ENCODE data around the gene MAN1C1.

DNA sequence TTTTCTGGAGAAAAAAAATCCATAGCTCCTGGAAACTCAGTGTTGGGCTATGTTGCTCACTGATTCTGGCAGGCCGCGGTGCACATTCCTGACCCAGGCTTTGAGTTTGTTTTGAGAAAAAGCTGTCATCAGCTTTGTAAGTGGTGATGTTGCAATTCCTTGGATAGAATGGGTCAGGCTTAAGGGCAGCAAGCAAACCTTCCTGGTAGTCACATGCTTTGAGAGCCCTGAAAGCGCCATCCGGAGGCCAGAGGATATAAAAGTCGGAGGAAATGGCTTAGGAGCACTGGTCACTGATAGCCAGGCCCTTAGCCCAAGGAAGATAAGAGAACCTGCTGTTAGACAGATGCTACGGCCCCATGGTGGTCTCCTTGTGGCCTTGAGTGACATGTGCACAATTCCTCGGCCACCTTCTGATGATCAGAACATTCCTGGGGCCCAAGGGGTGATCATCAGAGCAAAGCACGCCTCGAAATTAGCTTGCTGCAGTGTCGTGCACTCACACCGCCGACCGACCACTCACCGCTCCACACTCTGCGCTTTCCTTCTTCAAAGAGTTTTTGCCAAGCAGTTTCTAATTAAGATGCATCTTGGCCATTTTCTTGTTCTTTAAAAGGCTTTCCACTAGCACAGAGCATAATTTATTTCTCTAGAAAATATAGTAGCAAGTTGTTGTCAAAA is 78.6 kb downstream of the MAN1C1 start:
- TF ChIP-seq, protein P1, sequence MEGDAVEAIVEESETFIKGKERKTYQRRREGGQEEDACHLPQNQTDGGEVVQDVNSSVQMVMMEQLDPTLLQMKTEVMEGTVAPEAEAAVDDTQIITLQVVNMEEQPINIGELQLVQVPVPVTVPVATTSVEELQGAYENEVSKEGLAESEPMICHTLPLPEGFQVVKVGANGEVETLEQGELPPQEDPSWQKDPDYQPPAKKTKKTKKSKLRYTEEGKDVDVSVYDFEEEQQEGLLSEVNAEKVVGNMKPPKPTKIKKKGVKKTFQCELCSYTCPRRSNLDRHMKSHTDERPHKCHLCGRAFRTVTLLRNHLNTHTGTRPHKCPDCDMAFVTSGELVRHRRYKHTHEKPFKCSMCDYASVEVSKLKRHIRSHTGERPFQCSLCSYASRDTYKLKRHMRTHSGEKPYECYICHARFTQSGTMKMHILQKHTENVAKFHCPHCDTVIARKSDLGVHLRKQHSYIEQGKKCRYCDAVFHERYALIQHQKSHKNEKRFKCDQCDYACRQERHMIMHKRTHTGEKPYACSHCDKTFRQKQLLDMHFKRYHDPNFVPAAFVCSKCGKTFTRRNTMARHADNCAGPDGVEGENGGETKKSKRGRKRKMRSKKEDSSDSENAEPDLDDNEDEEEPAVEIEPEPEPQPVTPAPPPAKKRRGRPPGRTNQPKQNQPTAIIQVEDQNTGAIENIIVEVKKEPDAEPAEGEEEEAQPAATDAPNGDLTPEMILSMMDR (IDR thresholded peaks at IDR 0.05) = no peak
- TF ChIP-seq POLR2AphosphoS5 (IDR thresholded peaks at IDR 0.05) = peak; percentile 77 to 96 (median 93)
- TF ChIP-seq EP300 (IDR thresholded peaks at IDR 0.05) = peak; percentile 83
- no peak for TF ChIP-seq POLR2A (IDR thresholded peaks at IDR 0.05)
